ENCODE results near the gene CCDC40.

- TF ChIP-seq POLR2A (IDR thresholded peaks at IDR 0.05): no peak
- TF ChIP-seq CTCF (IDR thresholded peaks at IDR 0.05): no peak
Observed at GRCh38 chr17:80111702-80112470, 75.4 kb downstream of the CCDC40 start.

Measured in heart left ventricle (tissue), 13 donors.